ENCODE data around the gene CRYL1. TPM values are rescaled to one million over a fixed set of nuclear protein-coding genes. Genes with fewer than 3 reads are reported as not detected.

The CRYL1 gene
- total RNA-seq, 1 experiment from 2014 or later: 34.0 TPM

DNA sequence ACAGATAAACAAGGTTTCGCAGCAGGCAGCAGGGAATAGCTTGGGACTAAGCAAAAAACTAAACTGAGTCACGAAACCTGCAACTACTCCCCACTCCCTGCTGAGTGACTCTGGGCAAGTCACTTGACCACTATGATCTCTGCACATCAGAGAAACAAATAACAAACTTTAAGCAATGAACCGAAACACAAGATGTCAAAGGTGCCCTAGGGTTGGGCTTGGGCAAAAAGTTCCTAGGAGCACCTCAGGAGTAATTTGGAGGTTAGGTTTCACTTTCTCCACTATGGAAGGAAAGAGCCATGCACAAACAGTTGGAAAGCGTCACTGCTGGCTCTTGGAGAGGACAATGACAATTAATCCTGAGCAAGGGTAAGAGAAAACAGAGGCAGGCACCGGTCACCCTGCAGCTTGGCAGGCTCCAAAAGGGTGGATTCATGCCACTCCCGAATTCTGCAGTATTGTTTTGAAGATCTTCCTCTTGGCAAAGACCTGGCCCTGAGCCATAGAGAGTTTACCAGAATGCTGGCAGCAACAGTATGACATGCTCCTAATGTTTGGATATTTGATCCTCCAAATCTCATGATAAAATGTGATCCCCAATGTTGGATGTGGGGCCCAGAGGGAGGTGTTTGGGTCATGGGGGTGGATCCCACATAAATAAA, 60.3 kb downstream of the CRYL1 start:
- in situ Hi-C loops (cut with HindIII; ENCODE audit: low sequenced_read_pairs): no loop called here
- peak; percentile 2 for DNase-seq (ENCODE audit: low spot score)

DNA sequence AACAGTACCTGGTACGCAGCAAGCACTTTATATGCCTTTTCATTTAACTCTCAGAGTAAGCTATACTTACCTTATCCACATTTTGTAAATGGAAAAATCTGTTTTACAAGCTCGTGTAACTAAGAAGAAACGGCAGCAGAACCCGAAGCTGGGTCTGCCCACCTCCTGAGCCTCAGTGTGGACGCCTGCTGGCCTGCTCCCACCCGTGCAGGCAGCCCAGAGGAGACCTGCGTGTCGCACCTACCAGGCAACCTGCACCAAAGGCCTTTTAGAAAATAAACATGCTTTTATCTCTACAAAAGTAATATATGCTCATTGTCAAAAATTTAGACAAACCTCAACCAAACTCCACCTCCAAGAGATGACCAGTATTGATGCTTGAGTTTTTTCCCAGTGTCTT, 62.7 kb downstream of the CRYL1 start:
- no peak for DNase-seq (ENCODE audit: low spot score)
- in situ Hi-C loops (cut with HindIII; ENCODE audit: low sequenced_read_pairs): no loop called here

DNA sequence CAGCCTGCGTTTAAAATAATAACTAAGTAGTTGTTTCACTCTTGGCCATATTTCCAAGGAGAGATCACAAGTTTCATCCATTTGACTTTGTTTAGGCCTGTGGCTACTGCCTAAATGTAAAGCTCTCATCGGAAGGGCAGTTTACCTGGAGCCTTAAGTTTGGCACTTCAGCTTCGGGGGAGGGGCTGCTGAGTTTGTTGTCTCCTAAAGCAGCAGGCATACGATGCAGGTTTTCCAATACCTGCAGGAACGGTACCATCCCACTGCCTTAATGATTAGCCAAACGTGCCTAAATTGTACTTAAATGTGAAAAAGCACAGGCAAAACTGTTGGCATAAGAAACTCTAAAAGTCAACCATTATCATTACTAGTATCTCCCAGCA, 63.1 kb downstream of the CRYL1 start:
- no peak for DNase-seq (ENCODE audit: low spot score)
- in situ Hi-C loops (cut with HindIII; ENCODE audit: low sequenced_read_pairs): no loop called here

DNA sequence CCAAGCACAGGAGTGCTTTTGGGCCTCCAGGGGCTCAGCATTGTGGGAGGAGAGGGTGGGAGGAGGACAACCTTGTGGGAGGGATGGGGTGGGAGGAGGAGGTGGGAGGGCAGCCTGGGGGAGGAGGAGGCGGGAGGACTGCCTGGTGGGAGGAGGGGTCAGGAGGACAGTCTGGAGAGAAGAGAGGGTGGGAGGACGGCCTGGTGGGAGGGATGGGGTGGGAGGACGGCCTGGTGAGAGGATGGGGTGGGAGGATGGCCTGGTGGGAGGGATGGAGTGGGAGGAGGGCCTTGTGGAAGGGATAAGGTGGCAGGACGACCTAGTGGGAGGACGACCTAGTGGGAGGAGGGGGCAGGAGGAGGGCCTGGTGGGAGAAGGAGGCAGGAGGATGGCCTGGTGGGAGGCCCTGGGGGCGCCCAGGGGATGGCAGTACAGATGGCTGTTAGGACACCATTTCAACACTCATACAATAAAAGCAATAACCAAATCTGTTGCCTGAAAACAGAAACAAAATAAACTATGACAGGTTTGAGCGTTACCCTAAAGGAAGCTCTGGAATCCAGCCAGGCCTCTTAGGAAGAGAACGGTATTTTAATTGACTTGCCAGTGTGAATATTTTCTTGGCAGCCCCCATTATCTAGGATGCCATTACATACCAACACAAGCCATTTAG, 63.7 kb downstream of the CRYL1 start:
- in situ Hi-C loops (cut with HindIII; ENCODE audit: low sequenced_read_pairs): no loop called here
- DNase-seq (ENCODE audit: low spot score): no peak

DNA sequence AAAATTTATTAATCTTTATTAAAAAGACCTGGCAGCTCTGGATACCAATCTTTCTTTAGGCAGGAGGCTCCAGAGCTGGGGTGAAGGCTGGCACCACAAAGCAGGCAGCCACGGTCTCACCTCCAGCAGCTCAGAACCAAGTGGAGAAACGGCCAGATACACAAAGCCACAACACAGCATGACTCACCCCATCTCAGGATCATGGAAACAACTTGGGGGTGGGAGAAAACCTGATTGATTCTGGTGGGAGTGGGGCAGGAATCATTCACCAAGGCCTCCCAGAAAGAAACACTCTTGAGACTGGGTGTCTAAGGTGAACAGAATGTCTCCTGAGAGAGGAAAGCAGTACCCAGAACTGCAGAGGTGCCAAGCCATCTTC, 64.2 kb downstream of the CRYL1 start:
- in situ Hi-C loops (cut with HindIII; ENCODE audit: low sequenced_read_pairs): no loop called here
- DNase-seq (ENCODE audit: low spot score): no peak

DNA sequence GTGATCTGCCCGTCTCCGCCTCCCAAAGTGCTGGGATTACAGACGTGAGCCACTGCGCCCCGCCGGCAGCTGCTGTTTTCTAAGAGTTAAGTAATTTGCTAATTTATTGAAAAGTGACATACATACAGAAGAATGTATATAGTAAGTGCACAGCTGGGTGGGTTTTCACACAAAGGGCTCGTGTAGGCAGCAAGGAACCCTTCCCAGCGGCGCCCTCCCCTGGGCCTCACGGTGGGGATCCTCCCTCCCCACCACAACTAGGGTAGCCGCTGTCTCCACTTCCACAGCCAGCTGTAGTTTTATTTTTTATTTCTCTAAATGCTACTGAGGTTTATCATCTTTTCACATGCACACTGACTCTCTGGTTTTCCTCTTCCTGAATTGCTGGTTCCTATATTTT, 64.9 kb downstream of the CRYL1 start:
- DNase-seq (ENCODE audit: low spot score): no peak
- in situ Hi-C loops (cut with HindIII; ENCODE audit: low sequenced_read_pairs): no loop called here

DNA sequence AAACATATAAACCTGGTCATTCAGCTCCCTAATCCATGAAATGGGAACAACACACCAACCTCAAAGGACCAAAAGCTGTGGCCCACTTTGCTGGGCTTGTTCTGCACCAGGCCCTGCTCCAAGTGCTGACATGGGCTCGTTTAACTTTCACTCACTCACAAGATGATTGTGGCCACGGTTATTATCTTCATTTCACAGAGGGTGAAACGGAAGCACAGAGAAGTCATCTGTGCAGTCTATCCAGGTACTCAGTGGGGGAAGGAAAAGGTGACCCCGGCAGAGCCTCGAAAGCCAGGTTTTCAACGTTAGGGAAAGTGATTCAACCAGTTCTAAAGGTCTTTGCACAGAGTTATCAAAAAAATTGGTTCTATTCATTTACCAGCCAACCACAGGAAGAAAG, 68.0 kb downstream of the CRYL1 start:
- in situ Hi-C loops (cut with HindIII; ENCODE audit: low sequenced_read_pairs): no loop called here
- DNase-seq (ENCODE audit: low spot score): no peak

DNA sequence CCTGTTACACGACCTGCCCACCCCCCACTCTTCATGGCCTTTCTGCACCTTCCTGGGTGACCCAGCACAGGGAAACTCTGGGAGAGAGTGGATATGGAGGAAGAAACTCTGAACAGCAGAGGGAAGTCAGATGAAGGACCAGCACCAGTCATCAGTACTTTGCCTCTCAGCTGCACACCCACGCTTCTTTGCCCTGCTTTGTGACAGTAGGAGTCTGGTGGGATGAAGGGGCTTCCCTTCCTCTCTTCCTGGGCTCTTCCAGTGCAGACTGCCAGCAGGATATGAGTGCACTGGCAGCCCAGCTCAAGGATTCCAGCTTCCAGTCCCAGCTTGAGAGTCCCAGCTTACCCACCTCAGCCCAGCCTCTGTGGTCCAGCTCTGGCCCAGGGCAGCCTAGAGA, 68.9 kb downstream of the CRYL1 start:
- no peak for DNase-seq (ENCODE audit: low spot score)
- in situ Hi-C loops (cut with HindIII; ENCODE audit: low sequenced_read_pairs): no loop called here

DNA sequence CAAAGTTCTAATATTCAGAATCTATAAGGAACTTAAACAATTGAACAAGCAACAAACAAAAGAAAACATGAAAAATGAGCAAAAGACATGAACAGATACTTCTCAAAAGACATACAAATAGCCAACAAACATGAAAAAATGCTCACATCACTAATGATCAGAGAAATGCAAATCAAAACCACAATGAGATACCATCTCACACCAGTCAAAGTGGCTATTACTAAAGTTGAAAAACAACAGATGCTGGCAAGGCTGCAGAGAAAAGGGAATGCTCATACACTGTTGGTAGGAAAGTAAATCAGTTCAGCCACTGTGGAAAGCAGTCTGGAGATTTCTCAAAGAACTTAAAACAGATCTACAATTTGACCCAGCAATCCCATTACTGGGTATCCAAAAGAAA, 74.3 kb downstream of the CRYL1 start:
- in situ Hi-C loops (cut with HindIII; ENCODE audit: low sequenced_read_pairs): no loop called here
- DNase-seq (ENCODE audit: low spot score): no peak

DNA sequence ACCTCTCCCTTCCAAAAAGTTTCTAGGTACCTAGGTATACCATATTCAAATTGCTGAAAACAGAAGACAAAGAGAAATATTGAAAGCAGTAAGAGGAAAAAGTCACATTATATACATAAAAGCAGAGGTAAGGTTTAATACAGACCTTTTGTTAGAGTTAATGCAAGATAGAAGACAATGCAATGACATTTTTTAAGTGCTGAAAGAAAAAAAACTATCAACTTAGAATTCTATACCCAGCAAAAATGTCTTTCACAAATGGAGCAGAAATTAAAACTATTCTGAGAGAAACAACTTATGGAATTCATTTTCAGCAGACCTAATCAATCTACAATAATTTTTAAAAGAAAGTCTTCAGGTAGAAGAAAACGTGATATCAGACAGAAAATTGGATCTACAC, 77.2 kb downstream of the CRYL1 start:
- in situ Hi-C loops (cut with HindIII; ENCODE audit: low sequenced_read_pairs): no loop called here
- no peak for DNase-seq (ENCODE audit: low spot score)

DNA sequence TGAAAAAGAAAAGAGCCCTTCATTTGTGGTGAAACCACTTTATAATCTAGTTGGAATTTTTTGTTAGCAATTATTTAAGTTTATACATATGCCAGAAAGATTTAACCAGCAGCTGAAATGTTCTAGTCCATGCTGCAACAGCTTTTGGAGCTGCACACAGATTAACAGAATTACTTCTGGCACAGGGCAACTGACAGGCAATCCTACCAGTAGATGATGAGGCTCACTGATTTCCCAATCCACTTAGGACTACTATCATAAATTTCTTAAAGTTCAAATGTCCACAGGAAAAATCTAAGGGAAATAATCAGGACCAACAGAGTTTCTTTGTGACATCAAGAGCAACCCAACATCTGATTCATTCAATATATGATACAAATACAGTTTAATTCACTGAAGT, 78.8 kb downstream of the CRYL1 start:
- in situ Hi-C loops (cut with HindIII; ENCODE audit: low sequenced_read_pairs): no loop called here
- no peak for DNase-seq (ENCODE audit: low spot score)

DNA sequence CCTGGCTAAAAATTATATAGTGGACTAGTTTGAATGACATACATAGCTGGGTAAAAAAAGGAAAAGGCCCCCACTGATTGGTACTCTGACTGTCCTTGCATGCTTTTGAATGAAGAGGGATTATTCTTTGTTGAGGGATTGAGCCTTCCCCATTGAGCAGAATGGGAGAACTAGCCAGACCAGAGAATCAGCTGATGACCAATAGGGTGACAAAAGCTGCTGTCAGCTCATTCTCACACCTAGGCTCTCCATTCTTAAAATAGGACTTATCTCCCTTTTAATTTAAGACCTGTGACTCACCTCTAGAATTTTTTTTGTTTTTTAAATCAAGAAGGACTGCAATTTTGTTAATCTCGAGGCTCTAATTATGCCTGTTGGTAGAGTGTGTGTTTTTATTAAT, 79.3 kb downstream of the CRYL1 start:
- no peak for DNase-seq (ENCODE audit: low spot score)
- in situ Hi-C loops (cut with HindIII; ENCODE audit: low sequenced_read_pairs): no loop called here

DNA sequence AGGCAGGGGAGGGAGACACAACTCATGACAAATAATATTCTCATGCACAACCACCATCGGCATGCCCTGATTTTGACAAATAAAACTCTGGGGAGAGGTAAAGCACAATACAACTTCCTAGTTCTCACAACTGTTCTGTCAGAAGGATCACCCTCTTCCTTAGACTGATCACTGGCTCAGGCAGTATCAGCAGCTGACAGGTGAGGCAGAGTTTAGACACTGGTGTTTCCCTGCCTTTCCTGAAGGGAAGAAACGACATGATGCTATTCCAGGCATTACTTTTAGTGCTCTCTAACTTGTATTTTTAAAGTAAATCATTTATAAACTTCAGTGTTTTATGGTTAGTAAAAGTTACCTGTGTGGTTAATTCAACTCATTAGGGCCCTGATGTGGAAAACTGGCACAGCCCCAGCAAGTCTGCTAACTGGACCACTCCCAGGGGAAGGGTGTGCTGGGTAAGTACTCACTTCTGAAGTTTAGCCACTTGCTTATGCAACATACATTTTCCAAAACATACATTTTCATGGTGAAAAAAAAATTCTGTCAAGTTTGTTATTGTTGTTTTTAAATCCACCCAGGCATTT, 82.8 kb downstream of the CRYL1 start:
- no peak for DNase-seq (ENCODE audit: low spot score)
- in situ Hi-C loops (cut with HindIII; ENCODE audit: low sequenced_read_pairs): no loop called here

DNA sequence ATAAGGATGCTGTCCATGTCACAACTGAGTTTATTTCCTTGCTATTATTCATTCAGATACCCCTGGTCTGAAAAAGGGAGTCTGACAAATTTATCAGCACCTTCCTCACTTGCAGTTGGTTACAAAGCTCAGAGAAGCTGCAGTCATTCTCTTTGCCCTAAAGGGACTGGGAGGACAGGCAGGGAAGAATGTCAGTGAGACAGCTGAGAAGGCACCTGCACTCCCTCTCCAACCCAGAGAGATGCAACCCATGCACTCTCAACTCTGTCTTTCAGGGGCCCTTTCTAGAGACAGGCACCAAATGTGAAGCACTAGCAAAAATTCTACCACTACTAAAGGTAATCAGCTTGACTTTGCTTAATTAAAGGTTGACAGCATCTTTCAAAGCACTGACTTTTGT, 83.3 kb downstream of the CRYL1 start:
- in situ Hi-C loops (cut with HindIII; ENCODE audit: low sequenced_read_pairs): no loop called here

DNA sequence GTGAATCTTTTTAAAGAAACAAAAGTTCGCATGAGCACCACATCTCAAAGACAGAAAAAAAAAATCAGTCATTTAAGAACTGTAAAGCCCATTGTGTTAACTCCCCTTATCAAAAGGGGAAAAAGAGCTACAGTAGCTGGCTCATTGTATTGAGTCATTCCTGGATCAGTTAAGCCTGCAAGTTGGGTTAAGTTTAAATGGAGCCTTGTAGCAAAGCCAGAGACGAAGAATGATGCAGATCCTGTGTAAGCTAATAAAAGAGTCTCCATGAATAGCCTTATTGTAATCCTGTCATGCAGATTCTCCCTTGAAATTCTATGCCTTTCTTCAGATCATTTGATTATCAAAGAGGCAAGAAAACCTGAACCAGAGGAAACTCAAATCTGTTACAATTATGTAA, 83.8 kb downstream of the CRYL1 start:
- in situ Hi-C loops (cut with HindIII; ENCODE audit: low sequenced_read_pairs): no loop called here
- no peak for DNase-seq (ENCODE audit: low spot score)

More for the DNA sequence above, 83.3 kb downstream of the CRYL1 start:
- no peak for DNase-seq (ENCODE audit: low spot score)

DNA sequence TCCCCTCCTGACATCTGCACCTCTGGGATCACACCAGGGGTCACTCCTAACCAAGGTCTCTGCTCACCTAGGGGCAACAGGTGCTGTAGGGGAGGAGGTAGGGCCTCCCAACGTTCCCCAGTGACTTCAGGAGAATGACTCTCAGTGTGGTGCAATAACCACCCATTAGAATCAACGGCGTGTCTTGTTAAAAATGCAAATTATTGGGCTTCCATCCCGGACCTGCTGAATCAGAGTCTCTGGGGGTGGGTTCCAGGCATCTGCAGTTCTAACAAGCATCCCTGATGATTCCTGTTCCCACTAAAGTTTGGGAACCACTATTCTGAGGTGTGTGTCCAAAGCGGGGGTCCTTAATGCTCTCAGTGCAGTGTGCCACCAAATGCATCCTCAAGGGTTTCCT, 84.6 kb downstream of the CRYL1 start:
- DNase-seq (ENCODE audit: low spot score): no peak
- in situ Hi-C loops (cut with HindIII; ENCODE audit: low sequenced_read_pairs): no loop called here

DNA sequence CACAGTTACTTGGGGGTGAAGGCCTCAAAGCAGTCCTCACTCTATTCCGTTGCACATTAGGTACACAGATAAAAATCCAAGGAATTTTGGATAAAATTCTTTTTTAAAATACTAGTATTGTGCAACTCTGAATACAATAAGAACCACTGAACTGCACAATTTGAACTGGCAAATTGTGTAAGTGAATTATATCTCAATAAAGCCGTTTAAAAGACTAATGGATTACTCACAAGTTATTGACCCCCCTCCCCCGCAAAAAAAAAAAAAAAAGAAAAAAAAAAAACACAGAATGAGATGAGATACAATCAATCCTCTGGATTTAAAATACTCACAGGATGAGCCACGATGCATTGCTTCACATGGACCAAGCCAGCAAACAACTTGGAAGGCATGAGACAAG, 86.4 kb downstream of the CRYL1 start:
- in situ Hi-C loops (cut with HindIII; ENCODE audit: low sequenced_read_pairs): no loop called here

DNA sequence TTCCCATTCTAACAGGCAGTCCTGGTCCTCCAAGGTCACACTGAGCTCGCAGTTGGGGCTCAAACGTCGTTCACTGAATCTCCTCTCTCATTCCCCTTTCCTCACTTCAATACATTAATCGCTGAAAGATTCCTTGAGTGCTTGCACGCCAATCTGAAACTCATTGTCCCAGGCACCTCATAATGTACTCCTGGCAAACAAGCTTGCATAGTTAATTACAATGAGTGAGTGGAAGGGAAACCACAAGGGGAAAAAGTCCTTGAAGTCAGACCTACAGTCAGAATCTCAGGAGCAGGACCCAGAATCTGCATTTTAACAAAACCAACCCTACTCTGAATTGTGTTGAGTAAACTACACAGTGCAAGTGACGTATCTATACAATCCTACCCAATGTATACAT, 86.9 kb downstream of the CRYL1 start:
- in situ Hi-C loops (cut with HindIII; ENCODE audit: low sequenced_read_pairs): no loop called here
- no peak for DNase-seq (ENCODE audit: low spot score)

More for the DNA sequence above, 86.4 kb downstream of the CRYL1 start:
- no peak for DNase-seq (ENCODE audit: low spot score)

DNA sequence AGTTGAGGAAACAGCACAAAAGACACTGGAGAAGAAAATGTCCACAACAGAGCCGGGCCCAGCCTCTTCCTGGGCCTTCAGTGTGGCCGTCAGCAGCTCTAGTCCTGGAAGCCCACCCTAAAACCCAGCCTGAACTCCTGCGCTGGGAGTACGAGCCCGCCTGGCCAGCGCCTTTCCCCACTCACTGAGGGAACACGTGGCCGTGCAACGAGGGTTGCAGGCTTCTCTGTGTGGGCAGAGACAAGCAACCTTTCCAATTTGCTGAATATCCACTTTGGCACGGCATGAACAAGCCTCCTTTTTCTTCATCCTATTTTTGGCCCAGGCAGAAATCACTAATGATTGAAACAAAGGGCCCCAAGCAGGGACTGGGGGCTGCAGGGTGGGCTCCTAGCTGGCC, 89.2 kb downstream of the CRYL1 start:
- in situ Hi-C loops (cut with HindIII; ENCODE audit: low sequenced_read_pairs): no loop called here
- DNase-seq (ENCODE audit: low spot score): no peak

DNA sequence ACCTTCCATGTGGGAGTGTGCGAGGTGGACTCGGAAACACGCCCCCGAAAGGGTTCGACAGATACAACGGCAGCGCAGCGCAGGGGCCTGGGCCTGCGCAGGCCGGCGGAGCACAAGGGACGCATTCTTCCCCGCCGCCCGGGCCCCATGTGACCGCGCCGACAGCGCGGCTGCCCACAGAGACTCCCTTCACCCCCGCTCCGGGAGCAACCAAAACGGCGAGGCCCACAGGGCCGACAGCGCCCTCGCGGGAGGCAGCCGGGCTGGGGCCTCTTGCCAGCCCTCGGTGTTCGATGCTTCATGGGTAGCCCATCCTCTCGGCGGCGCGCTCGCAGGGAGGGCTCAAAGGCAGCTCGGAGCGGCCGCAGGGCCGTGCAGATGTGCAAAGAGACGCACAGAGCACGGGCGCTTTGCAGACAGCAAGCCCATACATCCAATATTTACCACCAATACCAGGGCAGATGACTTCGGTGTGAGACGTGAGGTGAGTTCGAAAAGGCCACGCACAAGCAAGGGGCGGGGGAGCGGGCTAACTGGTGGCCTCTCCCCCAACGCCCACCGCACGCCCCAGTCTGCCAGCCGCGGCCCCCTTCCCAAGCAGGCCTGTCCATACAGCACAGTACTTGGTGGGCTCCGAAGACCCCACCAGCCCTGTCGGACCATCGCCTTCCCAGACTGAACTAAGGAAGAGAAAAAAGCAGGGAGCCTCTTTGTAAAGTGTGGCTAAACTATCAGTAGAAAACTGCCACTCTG, 89.9 kb downstream of the CRYL1 start:
- DNase-seq (ENCODE audit: low spot score): no peak
- in situ Hi-C loops (cut with HindIII; ENCODE audit: low sequenced_read_pairs): no loop called here

Measured in G401 (cell line).